ENCODE measurements around the gene RNF144B. TPM values are rescaled to one million over a fixed set of nuclear protein-coding genes. Genes with fewer than 3 reads are reported as not detected.
"Not testable (repeated sequence)": the region's sequence is repeated elsewhere in the genome, so short reads cannot be mapped to it uniquely, and the experiment has no call there.

Gene RNF144B
- total RNA-seq, 4 donors from 2014 or later, result 7.6 to 19.0 (median 12.5) TPM

- no peak for DNase-seq
- Histone ChIP-seq H3K4me1 (no peaks in the 10 kb centered on the region), H3K36me3 (peaks cover 0 to 24% (median 0%) of the 10 kb centered on the region in 3 donors), H3K9me3 (no peaks in the 10 kb centered on the region), H3K4me3 (no peak overlapping the region), H3K27ac (no peak overlapping the region), H3K27me3 (no peaks in the 10 kb centered on the region)
- 82 to 85% methylated on average over 4 of the region's 4 CpGs for WGBS, 2 donors
- intact Hi-C loops (cut with DNase I), result no loop called here
- TF ChIP-seq, protein P1, sequence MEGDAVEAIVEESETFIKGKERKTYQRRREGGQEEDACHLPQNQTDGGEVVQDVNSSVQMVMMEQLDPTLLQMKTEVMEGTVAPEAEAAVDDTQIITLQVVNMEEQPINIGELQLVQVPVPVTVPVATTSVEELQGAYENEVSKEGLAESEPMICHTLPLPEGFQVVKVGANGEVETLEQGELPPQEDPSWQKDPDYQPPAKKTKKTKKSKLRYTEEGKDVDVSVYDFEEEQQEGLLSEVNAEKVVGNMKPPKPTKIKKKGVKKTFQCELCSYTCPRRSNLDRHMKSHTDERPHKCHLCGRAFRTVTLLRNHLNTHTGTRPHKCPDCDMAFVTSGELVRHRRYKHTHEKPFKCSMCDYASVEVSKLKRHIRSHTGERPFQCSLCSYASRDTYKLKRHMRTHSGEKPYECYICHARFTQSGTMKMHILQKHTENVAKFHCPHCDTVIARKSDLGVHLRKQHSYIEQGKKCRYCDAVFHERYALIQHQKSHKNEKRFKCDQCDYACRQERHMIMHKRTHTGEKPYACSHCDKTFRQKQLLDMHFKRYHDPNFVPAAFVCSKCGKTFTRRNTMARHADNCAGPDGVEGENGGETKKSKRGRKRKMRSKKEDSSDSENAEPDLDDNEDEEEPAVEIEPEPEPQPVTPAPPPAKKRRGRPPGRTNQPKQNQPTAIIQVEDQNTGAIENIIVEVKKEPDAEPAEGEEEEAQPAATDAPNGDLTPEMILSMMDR (IDR thresholded peaks at IDR 0.05), result no peak
- TF ChIP-seq POLR2A (IDR thresholded peaks at IDR 0.05), result no peak
Observed at GRCh38 chr6:18454446-18454845, 67.3 kb downstream of the RNF144B start.

GRCh38 chr6:18457065-18457737 lies 70.1 kb downstream of the RNF144B start:
- 72 to 73% methylated on average over 9 to 10 of the region's 10 CpGs for WGBS, 2 donors
- no peaks in the 10 kb centered on the region for H3K9me3 ChIP-seq
- H3K4me3 ChIP-seq, result no peak overlapping the region
- H3K4me1 ChIP-seq, result no peaks in the 10 kb centered on the region
- intact Hi-C loops (cut with DNase I), result no loop called here
- H3K27ac ChIP-seq, result no peak overlapping the region
- peaks cover 0 to 50% (median 0%) of the 10 kb centered on the region in 3 donors for H3K36me3 ChIP-seq
- no peak for TF ChIP-seq POLR2A (IDR thresholded peaks at IDR 0.05)
- TF ChIP-seq, protein P1 (IDR thresholded peaks at IDR 0.05), result no peak
- no peaks in the 10 kb centered on the region for H3K27me3 ChIP-seq
- DNase-seq, result no peak

GRCh38 chr6:18458086-18458485 lies 70.9 kb downstream of the RNF144B start:
- DNase-seq, H3K27ac ChIP-seq: not testable (repeated sequence)
- WGBS, 2 donors, result 72 to 86% methylated on average over 4 to 5 of the region's 6 CpGs

GRCh38 chr6:18463429-18463828 lies 76.3 kb downstream of the RNF144B start:
- no peak for TF ChIP-seq POLR2A (IDR thresholded peaks at IDR 0.05)
- TF ChIP-seq, protein P1 (IDR thresholded peaks at IDR 0.05), result no peak
- no peak overlapping the region for H3K4me3 ChIP-seq
- no peaks in the 10 kb centered on the region for H3K4me1 ChIP-seq
- H3K36me3 ChIP-seq, result peaks cover 0 to 90% (median 7%) of the 10 kb centered on the region in 3 donors
- intact Hi-C loops (cut with DNase I), result no loop called here
- no peaks in the 10 kb centered on the region for H3K9me3 ChIP-seq
- no peak for DNase-seq
- H3K27me3 ChIP-seq, result no peaks in the 10 kb centered on the region
- 79 to 94% methylated on average over 3 of the region's 3 CpGs for WGBS, 2 donors
- no peak overlapping the region for H3K27ac ChIP-seq

More at GRCh38 chr6:18458086-18458485, 70.9 kb downstream of the RNF144B start:
- peaks cover 0 to 59% (median 0%) of the 10 kb centered on the region in 3 donors for H3K36me3 ChIP-seq
- H3K4me3 ChIP-seq; intact Hi-C loops (cut with DNase I); H3K4me1 ChIP-seq; H3K9me3 ChIP-seq; H3K27me3 ChIP-seq: not testable (repeated sequence)

DNA sequence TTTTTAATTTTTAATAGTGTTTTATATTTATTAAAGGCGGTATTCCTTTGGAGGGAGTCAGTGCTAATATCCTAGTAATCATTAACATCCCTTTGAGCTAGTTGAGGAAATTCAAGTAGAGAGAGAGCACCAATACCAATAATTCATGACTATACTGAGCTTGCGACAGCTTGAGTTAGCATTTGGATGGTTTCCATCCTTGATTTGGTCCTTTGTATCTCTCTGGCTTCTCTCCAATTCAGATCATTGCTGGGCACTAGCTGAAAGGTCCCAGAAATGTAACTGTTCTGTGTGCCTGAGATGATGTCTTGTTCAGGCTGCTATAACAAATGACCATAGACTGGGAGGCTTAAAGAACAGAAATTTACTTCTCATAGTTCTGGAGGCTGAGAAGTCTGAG lies 77.0 kb downstream of the RNF144B start:
- intact Hi-C loops (cut with DNase I), result no loop called here
- WGBS, 2 donors, result 92 to 95% methylated on average over 2 of the region's 2 CpGs
- H3K36me3 ChIP-seq, result peaks cover 0 to 83% (median 7%) of the 10 kb centered on the region in 3 donors
- no peaks in the 10 kb centered on the region for H3K27me3 ChIP-seq
- H3K27ac ChIP-seq, result no peak overlapping the region
- TF ChIP-seq POLR2A (IDR thresholded peaks at IDR 0.05), result no peak
- no peaks in the 10 kb centered on the region for H3K4me1 ChIP-seq
- H3K4me3 ChIP-seq, result no peak overlapping the region
- H3K9me3 ChIP-seq, result no peaks in the 10 kb centered on the region
- no peak for DNase-seq

- no peak for TF ChIP-seq POLR2A (IDR thresholded peaks at IDR 0.05)
- intact Hi-C loops (cut with DNase I), result no loop called here
- Histone ChIP-seq H3K36me3 (peaks cover 0 to 69% (median 7%) of the 10 kb centered on the region in 3 donors), H3K4me1 (no peaks in the 10 kb centered on the region), H3K4me3 (no peak overlapping the region), H3K27me3 (no peaks in the 10 kb centered on the region), H3K9me3 (no peaks in the 10 kb centered on the region), H3K27ac (no peak overlapping the region)
- 84 to 93% methylated on average over 5 of the region's 5 CpGs for WGBS, 2 donors
- DNase-seq, result no peak
Observed at GRCh38 chr6:18465410-18466154, 78.4 kb downstream of the RNF144B start.
